NCI-H1105 (cell line): ENCODE results near the gene ADAM33.

Experiments used
- DNase-seq: peaks from one replicate; lab custom pipeline; 2025; lab: John Stamatoyannopoulos, UW

Gene ADAM33, protein sequence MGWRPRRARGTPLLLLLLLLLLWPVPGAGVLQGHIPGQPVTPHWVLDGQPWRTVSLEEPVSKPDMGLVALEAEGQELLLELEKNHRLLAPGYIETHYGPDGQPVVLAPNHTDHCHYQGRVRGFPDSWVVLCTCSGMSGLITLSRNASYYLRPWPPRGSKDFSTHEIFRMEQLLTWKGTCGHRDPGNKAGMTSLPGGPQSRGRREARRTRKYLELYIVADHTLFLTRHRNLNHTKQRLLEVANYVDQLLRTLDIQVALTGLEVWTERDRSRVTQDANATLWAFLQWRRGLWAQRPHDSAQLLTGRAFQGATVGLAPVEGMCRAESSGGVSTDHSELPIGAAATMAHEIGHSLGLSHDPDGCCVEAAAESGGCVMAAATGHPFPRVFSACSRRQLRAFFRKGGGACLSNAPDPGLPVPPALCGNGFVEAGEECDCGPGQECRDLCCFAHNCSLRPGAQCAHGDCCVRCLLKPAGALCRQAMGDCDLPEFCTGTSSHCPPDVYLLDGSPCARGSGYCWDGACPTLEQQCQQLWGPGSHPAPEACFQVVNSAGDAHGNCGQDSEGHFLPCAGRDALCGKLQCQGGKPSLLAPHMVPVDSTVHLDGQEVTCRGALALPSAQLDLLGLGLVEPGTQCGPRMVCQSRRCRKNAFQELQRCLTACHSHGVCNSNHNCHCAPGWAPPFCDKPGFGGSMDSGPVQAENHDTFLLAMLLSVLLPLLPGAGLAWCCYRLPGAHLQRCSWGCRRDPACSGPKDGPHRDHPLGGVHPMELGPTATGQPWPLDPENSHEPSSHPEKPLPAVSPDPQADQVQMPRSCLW

DNA sequence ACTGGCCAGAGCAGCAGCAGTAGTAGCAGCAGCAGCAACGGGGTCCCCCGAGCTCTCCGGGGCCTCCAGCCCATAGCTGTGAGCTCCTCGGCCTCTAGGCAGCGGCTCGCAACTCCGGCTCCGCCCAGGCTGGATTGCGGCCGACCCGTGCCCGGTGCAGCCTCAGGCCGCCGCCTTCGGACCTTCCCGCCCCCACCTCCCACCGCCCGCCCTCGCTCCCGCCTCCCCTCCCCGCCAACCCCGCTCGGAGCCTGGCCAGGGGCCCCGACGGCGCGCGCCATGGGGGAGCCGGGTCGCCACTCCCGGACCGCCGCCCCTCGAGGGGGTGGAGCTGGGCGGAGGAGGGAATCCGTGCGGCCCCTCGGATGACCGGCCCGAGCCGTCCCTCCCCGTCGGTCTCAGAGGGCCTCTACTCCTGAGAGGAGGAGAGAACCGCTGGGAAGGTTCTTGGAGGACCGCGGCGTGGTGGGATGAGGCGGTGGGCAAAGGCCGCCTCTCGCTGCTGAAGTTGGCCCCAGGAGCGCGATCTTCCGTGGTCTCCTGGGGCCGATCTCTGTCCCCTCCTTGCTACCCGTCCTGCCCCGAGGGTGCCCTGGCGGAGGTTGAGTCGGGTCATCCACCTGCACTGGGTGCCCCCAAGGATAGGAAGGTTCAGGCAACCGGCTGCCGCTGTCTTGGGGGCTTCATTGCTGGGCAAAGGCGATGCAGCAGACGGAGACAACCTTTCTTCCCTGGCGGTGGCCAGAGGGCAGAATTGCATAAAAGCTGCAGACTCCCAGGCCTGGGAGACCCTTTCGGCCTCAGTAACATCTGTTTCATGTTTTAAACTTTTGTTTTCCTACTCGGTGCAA, at the start of gene ADAM33:
ADAM33 (minus strand) TSS at position 80 of the 851 bp plus-strand sequence; CDS start at position 74, 6 bp downstream.
- no peak for DNase-seq

DNA sequence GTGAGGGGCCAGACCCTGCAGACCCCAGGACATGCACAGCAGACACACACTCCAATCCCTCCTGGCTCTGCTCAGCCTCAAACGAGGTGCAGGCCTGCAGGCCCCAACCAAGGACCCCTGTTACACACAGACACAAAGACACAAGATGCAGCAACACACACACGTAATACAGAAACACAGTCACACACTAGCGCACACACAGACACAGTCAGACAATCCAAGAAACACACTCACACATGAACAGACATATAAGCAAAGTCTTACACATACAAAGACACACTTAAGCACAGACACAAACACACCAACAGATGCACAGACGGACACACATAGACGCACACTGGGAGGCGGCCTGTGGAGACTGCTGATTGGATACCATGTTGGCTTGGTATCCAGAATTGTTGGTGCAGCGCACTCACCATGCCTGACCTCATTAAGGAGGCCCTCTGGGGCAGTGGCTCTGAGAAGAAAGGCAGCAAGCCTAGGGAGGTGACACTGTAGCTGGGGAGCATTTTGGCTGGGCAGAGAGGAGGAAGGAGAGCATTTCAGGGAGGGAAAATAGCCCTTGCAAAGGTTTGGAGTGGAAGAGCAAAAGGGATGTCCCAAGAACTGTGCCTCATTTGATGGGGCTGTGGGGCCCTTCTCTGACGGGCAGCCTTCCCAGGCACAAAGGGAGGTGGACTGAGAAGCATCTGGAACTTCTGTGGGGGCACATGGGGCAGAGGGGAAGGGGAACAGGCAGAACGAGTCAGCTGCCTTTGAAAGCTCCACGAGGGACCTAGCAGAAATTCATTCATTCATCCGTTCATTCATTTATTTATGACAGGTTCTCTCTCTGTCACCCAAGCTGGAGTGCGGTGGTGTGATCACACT, 49.2 kb upstream of the ADAM33 start:
- DNase-seq: no peak

DNA sequence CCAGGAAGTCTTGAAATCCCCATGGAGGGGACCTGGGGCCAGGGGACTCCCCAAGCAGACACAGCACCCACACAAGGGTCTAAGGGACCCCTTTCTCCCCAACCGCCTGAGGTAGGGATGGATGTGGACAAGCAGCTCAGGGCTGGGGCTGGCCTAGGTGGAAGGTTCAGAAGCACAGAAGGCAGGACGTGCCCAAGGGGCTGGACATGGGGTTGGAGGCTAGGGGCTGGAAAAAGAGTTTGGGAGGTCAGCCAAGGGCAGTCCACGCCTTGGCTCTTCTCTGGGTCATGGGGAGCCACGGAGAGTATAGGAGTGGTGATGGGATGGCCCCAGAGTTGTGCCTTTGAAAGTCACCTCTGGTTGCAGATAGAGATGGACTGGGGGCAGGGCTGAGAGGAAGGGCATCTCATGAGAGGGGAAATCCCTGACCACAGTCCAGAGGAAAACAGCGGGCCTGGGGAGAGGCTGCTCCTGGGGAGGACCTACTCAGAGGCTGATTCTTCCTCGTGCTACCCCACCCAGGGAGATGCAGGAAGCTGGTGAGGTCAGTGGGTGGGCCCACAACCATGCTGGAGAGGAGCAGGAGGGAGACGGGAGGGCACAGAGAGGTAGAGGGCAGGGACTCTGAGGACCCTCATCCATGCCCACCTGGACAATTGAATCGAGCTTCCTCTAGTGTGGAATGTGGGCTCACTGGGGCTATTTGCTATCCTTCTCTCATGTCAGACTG, 48.2 kb upstream of the ADAM33 start:
- DNase-seq: no peak

DNA sequence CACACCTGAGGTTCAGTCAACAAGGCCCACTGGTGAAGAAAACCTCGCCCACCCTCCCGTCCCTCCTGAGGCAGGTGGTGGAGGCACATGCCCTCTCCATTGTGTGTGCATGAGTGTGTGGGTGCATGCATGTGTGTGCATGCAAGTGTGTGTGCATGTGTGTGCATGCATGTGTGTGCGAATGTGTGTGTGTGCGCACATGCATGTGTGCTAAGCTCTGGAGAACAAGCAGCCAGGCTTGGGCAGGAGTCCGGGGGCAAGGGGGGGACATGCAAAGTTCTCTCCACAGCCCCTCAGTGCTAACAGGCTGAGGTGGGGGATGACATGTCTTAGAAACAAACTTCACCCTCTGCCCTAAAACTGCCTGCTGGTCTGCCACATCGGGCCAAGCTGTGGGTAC, 47.6 kb upstream of the ADAM33 start:
- DNase-seq: no peak

DNA sequence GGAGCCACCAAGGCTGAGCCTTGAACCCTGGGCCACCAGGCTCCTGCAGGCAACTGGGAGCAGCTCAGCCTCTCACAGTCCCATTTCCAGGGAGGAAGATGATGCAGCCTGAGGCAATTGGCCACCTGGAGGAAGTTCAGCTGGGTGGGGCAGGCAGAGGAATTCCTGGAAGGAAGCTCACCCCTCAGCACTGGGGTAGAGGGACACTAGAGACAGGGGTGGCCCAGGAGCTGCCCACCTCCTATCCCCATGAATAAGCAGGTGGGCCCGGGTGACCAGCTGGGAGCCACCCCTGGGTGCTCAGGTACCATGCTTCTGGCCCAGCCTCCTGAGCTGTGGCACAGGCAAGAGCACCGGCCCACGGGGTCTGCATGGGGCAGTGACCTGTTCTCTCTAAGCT, 47.1 kb upstream of the ADAM33 start:
- no peak for DNase-seq

DNA sequence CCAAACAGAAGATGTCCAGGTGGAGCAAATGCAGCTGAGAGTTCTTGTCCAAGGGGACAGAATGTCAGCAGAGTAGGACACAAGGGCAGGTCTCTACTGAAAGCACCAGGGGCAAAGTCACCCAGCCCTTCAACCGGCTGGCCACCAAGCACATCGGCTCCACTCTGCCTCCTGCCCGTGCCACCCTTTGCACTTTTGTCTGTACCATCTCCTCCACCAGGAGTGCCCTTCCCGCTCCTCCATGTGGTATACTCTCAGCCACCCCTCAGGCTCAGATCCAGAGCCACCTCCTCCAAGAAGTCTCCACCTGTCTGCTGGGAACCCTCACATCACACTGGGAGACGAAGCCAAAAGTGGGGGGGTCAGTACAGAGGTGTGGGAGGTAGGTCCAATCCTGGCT, 46.5 kb upstream of the ADAM33 start:
- DNase-seq: no peak

DNA sequence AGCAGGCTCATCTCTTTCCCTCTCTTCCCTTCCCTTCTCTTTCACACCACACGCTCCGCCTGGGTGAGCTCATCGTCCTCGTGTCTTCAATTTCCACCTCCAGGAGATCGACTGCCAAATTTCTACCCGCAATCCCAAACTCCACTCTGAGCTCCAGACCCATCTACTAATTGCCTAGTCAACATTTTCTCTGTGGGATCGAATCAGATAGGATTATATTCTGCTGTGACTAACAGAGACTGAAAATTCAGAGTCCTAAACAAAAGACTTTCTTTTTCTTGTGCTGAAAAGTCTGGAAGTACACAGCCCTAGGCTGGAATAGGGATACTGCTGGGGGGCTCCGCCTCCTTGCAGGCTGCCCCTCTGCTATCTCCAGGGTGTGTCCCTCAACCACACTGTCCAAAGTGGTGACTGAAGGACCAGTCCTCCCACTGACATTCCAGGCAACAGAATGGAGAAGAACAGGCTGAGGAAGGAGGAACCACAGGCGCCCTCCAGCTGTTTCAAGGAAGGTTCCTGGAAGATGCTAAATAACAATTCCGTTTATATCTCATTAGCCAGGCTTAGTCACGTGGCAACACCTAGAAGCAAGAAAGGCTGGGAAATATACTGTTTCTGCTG, 45.7 kb upstream of the ADAM33 start:
- no peak for DNase-seq

DNA sequence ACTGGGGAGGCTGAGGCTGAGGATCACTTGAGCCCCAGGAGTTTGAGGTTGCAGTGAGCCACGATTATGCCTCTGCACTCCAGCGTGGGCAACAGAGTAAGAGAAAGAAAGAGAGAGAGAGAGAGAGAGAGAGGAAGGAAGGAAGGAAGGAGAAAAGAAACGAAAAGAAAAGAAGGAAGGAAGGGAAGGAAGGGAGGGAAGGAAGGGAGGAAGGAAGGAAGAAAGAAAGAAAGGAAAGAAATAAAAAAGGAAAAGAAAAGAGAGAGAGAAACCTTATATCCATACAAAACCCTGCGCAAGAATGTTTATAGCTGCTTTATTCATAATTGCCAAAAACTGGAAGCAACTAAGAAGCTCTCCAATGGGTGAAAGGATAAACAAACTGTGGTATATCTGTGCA, 42.5 kb upstream of the ADAM33 start:
- no peak for DNase-seq

DNA sequence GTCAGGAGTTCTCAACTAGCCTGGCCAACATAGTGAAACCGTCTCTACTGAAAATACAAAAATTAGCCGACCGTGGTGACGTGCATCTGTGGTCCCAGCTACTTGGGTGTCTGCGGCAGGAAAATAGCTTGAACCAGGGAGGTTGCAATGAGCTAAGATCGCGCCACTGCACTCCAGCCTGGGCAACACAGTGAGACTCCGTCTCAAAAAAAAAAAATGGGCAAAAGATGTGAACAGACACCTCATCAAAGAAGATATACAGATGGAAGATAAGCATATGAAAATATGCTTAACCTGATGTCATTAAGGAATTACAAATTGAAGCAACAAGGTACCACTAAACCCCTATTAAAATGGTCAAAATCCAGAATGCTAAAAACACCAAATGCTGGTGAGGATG, 41.5 kb upstream of the ADAM33 start:
- no peak for DNase-seq

DNA sequence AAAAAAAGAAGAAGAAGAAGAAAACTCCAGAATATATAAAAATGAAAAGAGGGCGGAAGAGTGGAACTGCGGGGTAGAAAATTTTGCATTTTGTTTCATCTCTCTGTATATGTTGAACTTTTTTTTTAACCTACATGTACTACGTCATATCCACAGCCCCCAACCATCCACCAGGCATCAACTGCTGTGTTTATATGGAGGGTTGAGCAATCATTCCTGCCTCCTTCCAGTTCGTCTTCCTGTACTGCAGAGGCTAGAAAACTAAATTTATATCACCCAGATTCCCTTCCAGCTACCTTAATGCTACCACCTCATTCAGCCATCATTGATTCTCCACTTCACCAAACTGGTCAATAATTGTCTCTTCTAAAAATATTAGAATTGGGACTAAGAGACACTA, 40.1 kb upstream of the ADAM33 start:
- no peak for DNase-seq

DNA sequence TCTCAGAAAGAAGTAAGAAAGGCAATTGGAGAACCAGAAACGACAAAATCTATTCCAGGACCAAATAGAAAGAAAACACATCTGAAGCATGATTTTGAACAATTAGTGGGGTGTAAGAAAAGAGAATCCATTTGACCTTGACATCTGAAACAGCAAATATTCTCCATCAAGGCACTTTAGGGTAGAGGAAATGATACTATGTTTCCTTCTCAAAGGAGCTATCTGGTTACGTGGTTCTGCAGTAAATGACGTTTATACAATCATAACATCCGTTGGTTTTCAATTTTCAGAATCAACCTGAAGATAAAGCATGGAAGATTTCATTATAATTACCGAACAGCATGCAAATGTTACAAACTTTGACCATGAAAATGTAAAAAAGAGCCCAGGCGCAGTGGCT, 38.8 kb upstream of the ADAM33 start:
- DNase-seq: no peak

DNA sequence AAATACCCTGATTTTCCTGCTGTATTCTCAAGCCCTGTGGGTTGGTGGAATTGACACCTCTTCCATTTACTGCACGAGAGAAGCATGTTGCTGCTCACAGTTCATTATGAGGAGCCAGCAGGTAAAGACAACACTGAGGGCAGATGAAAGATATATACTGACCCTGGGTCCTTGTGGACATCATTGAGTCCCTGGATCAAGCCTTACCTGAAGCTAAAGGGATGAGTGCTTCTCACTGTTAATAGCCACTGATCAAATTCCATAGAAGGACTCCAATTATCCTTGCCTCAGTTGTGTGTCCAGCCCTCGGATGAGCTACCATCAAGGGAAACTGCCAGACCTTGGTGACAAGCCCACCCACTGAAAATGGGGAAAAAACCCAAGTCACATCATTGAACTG, 38.3 kb upstream of the ADAM33 start:
- DNase-seq: no peak

DNA sequence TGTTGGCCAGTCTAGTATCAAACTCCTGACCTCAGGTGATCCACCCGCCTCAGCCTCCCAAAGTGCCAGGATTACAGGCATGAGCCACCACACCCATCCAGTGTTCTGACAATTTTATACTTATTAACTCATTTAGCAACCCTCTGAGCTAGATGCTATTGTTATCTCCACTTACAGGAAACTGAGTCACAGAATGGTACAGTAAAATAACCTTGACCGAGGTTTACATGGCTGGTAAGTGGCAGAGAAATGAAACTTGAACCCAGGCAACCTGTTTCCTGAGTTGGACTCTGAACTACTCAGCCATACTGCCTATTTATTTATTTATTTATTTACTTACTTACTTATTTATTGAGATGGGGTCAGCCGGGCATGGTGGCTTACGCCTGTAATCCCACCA, 37.2 kb upstream of the ADAM33 start:
- no peak for DNase-seq

DNA sequence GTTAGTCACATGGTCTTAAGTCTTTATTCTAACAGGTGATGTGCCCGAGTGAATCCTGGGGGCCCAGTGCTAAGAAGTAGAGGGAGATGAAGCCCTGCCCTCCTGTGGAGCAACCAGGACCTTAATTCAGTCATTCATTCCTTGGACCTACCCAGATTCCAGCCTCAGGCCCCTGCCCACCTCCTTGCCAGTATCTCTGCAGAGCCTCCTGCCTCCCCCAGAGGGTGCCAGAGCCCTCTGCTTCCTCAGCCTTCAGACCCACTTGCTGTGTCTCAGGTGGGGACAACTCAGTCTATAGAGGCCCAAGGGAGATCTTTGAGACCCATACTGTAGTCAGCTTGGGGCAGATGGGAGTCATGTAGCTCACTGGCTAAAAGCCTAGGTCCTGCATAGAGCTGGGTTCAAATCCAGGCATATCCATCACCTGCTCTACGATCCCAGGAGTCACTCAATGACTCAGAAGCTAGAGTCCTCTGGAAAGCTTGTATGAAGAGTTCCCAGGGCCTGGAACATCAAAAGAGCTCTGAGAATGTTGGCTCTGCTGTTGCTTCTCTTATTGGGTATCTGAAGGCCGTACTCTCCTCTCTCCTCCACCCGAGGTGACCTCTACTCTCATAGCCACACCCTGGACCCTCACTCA, 34.5 kb upstream of the ADAM33 start:
- peak; percentile 29 for DNase-seq

DNA sequence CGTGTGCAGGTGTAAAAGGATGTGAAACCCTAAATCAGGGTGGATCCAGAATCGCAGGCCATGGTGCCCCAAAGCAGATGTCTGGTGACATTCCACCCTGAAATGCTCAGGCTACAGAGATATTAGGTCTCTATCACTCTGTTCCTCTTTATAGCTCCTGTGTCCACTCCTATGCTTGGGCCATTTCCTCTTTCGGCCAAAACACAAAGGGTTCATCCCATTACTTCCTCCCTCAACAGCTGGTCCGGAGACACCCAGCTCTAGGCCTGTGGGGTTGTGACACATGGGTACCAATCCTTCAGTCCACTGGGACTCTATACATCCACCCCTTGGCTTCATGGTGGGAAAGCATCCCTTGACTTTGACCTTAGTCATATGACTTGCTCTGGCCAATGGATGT, 32.3 kb upstream of the ADAM33 start:
- DNase-seq: no peak

DNA sequence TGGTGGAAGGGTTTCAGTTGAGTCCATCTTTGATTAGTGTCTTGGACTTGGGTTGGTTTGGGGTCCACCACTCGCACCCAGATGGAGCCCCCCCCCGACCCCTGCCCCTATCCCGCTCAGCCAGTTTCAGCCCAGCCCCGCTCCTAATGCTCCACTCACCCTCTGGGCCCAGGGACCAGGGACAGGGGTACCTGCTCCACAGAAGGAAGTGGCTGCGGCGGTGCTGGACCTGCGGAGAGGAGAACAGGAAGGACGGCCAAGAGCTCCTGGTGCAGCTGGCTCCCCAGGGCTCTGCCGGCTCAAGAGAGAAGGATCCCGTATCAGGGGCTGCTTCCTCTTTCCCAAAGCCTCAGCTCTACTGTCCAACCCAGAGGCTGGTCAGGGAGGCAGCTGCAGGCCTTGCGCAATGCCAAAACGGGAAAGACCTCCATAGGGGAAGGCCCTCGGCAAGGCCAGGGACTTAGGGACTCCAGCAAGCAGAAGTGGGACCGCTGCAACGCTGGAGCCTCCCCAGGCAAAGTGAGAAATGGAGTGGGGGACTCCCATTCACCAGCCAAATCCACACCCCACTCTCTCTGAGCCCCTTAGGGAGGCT, 30.6 kb upstream of the ADAM33 start, which contains the start of gene SIGLEC1:
SIGLEC1 (minus strand) TSS at position 322 of the 595 bp plus-strand sequence. CDS start 5,472 bp downstream, outside the sequence.
- no peak for DNase-seq

DNA sequence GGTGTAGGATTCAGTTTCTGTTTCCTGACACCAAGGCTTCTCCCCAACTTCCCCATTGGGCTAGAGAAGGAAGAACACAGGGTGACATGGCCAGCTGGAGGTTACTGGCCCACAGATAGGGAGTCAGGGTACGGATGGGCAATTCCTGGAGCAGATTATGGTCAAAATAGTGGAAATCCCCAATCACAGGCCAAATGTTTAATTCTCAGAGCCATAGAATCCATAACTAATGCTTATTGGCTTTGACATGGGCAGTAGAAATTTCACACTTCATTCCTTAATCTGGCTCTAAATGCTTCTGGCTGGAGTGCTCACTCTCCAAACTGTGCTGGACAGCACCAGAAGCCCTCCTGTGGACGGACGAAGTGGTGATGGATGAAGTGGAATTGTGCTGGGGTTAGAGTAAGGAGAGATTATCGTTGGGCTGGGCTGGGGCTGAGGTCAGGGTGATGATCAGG, 29.7 kb upstream of the ADAM33 start:
- no peak for DNase-seq

DNA sequence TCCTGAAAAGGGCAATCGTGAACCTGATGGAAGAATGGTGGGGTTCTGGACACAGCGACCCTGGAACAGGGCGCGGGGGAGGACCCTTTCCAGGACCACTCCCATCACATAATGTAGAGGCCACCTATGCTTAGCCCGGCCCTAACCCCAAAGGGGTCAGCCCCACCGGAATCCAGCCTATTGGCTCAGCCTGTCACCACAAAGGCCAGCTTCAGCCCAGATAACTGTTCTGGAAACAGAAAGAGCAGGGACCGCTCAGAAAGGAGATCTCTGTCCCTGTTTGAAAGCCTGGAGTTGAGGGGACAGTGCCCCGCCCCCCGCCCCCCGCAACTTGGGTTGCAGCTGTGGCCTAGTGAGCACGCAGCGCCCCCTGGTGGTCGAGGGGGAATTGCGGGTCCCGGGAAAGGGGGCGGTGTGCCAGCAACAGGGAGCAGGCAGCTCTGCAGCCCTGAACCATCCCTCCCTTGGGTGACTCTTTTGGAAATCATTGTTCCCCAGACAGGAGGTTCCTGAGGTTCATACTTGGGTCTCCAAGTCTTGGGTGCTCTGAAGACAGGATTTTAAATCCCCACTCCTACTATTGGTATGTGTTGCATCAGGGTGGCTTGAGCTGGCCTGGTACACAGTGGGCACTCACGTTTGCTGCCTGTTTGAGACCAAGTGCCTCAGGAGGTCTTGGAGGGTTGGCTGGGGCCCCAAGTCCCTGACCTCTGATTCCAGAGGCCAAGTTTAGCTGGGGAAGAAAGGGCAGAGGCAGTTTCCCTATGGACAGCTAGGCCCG, 29.1 kb upstream of the ADAM33 start:
- DNase-seq: peak; percentile 14
